ENCODE results near the gene DIPK1B.

Gene DIPK1B

DNA sequence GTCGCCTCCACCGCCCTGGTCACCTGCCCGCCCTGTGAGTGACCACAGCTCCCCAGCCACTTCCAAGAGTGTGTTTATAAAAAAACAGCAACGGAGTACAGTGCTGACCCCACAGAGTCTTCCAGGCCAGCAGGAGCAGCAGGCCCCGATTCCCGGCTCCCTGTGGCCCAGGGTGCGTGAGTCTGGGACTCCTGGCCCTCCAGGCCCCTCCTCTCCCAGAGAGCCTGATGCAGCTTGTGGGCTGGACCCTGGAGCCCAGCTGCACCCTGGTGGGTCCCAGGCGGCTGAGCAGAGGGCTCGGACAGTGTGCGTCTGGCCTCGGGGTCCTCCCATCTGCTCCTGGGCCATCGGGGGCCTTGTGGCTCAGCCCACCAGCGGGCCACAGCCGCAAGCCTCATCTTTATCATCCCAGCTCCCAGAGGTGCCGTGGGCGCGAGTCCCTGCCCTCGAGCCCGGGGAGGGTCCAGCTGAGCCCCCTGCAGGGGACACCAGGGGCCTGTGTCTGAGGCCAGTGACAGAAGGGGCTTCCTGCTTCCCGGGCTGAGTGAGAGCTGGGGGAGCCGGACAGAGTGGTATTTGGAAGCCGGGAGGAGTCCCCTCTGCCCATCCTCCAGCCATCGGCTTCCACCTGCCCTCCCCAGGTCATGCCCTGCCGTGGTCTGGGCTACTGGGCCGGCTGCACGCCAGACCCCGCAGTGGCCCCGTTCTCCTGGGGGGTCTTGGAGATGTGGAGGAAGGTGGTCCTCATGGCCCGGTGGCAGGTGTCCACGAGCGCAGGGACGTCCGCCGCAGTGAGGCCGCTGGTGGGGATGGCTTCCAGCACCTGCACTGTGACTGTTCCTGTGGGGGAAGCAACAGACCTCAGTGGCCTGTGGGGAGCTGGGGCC lies 39.0 kb upstream of the DIPK1B start:
- DNase-seq = no peak

DNA sequence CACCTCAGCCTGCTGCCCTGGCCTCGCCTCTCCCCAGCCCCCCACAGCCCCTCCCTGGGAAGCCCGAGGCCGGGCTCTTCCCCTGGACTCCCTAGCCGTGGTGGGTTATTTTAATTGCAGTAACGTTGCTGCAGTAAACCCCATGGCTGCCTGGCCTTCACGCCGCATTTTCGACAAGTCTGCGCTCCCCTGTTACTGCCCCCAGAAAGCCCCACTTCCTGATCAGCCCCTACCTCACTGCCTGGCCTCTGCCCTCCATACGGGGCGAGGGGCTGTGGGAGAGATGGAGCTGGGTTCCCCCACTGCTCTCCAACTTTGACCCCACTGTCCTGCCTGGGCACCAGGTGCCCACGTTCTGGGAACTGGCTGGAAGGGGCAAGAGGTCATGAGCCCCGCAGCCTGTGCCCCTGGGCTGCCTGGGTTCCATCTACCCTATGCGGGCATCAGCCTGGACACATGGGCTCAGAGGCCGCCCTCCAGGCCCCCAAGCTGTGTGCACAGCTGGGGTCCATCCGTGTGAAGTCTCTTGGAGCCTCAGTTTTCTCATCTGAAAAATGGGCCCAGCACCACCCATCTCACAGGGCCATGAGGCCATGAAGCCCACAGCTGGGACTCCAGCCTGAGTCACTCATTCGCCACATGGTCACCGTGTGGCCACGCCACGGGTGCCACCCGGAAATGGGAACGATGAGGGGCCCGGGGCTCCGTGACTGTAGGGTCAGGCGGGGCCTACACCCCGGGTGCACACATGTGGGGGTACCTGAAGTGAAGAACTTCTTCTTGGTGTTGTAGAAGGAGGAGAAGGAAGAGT lies 38.2 kb upstream of the DIPK1B start:
- DNase-seq = no peak

DNA sequence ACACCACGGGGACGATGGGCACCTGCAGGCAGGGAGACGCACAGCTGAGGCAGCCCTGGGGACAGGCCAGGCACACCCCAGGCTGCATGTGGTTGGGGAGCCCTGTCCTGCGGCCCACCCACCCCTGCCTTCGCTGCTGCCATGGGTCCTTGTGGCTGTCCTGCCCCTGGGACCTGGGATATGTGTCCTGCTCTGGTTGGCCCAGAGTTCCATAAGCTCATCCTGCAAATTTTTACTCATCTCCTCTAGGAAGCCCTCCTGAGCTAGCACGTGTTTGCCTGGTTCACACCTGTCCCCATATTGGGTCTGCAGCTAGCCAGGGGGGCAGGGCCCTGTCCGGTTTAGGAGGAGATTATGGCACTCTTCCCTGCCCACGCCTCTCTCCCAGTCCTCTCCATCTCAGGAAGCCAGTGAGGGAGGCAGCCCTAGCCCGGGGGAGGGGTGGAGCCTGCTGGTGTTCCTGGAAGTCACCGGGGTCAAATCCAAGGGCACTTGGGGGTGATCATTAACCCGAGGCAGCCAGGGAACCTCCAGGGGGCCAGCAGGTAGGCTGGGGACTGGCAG lies 37.5 kb upstream of the DIPK1B start:
- no peak for DNase-seq

DNA sequence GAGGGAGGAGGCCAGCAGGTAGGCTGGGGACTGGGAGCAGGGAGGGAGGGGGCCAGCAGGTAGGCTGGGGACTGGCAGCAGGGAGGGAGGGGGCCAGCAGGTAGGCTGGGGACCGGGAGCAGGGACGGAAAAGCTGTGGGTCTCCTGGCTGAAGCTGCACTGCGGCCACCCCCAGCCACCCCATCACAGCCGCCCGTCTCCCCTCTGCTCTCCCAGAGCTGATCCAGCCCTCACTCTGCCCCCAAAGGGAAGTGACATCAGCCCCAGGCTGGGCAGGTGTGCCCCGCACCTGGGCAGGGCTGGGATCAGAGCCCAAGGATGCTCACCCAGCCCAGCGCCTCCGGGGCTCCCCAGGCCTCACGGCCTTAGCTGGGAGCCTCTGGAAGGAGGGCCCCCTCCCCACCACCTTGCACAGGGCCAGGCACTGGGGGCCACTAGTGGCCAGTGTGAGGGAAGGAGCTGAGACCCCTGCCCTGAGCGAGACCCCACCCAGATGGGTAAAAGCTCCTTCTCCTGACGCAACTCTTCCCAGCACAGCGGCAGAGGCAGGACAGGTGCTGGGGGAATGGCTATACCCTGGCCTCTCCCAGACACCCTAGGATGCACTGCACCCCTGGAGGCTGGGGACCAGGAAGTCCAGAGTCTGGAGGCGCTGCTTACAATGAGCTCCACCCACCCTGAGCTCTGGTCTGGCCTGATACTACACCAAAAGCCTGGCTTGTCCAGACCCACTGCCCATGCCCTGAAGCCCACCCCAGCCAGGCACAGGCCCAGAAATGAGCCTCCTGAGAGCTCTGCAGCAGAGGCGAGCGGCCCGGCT lies 36.7 kb upstream of the DIPK1B start:
- DNase-seq = no peak

DNA sequence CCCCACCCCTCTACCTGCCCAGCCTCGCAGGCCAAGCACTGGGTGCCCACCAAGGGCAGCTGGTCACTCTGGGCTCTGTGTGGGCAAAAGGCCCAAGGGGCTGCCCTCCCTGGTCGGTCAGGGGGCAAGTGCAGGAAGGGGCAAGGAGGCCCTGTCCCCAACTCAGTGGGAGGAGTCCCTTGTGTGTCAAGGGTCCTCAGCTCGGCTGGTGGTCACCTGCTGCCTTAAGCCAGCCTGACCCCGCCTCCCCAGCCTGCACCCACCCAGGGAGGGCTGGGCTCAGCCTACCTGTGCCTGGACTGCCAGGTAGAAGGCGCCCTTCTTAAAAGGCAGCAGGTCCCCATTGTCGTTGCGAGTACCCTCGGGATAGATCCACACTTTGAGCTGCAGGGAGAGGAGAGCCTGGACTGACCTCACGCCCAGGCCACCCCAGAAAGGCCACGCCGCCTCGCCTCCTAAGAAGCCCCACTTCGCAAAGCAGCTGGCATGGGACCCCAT lies 36.0 kb upstream of the DIPK1B start:
- no peak for DNase-seq

DNA sequence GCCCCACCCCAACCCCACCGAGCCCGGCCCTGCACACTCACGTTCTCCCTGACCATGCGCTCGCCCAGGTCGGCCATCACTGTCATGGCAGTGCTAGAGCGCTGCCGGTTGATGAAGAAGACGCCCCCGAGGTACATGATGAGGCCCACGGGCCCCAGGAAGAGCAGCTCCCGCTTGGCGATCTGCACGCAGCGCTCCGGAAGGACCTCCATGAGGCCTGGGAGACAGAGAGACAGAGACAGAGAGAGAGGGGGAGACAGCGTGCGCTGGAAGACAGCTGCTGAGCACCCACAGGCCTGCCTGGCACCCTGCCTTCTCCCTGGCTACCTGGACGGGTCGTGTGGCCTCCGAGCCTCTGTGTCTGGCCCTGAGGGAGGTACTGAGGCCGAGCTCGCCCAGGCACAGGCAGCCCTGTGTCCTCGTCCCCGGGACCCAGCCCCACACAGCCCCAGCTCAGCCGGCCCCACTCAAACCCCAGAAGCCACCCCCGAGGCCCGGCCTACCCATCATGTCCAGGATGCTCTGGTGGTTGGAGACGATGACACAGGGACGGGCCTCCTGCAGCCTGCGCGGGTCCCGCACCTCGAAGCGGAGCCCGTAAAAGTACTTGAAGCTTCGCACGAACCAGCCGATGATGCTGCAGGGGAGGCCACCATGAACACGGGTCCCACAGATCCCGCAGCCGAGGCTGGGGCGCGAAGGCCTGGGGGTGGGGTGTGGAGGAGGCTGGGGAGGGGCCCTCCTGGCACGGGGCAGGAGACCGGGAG lies 35.3 kb upstream of the DIPK1B start:
- DNase-seq = no peak

DNA sequence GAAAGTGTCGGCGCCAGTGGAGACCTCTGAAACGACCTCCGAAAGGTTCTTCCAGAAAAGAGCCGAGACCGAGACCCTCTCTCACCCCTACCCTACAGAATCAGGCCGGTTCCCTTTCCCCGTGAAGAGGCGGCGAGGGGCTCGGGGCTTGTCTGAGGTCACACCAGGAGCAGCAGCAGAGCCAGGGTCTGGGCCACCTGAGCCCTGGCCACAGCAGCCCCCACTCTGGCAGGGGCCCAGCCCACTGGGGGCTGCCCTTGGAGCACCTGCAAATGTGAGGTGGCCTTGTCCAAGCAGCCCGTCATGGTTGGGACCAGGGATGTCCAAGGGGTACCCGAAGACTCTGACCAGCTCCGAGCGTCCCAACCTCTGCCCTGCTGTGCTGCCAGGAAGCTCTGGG lies 34.3 kb upstream of the DIPK1B start:
- no peak for DNase-seq

DNA sequence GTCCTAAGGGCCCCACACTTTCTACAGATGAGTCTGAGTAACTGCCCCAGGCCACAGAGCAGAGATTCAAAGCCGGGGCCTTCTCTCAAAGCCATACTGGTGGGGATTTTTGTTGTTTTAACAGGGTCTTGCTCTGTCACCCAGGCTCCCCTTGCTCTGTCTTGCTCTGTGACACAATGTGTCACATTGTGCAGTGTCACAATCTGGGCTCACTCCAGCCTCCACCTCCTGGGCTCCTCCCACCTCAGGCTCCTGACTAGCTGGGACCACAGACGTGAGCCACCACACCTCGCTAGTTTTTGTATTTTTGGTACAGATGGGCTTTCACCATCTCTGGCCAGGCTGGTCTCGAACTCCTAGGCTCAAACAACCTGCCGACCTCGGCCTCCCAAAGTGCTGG lies 33.7 kb upstream of the DIPK1B start:
- DNase-seq = no peak

DNA sequence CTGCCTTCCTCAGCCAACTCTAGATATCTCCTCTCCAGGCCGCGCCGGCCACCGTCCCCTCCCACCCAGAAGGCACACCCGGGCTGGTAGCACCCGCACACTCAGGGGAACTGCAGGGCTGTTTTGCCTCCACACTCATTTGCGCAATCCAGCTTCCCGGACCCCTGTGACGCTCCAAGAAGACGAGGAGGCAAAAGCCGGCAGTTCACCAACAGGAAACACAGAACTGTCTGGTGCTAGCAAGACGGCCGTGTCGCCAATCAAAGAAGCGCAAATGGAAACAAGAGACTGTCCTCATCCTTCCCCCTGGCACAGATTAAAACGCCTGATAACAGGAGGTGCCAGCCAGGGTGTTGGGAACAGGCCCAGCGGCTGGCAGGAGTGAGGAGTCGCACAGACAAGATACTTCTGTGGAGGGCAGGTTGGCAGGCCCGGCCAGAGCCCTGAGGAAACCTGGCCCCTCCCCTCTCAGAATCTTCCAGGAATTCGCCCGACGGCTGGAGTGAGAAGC lies 32.9 kb upstream of the DIPK1B start:
- DNase-seq = no peak

DNA sequence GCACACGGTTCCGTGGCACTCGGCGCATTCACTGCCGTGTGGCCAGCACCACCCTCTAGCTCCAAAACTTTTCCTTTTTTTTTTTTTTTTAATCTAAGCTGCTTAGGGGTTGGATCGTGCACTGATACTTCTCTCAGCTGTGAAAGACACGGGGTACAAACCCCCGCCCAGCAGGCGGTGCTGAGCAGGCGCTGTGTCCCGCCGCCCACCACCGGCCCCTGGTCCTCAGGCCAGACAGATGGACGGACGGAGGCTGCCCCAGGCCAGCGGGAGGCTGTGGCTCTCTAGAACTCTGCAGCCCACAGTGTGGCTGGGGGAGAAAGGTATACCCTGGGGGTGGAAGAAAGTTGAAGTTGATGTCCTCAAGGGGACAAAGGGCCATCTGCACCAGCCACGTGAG lies 31.3 kb upstream of the DIPK1B start:
- DNase-seq = no peak

DNA sequence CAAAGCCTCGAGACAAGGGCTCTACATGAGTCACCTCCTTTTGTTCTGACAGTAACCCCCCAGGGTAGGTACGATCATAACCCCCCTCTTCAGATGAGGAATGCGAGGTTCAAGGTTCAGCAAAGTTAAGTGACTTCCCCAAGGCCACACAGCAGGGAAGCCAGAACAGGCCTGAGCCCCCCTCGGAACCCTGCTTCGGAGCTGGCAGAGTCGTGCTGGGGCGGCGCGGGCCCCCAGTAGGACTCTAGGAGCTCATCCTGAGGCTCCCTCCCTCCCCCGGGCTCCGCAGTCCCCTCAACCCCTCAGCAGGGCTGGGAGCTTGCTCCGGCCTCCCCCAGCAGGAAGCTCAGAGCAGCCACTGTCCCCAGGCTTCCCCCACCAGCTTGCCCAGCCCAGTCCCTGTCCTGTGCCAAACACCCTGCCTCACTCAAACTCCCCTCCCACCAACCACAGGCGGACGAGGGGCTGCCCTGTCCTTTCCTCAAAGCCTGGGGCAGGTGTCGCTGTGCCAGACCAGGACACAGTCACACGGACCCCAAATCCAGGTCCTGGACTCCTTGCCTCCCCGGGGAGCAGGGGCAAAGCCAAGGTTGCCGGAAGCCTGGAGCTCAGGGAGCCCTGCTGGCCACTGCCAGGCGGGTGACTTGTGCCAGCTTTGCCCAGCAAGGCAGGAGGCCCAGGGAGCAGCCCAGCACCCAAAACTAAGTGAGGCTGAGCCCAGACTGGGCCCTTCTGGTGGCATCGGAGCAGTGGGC lies 30.2 kb upstream of the DIPK1B start:
- DNase-seq = no peak

DNA sequence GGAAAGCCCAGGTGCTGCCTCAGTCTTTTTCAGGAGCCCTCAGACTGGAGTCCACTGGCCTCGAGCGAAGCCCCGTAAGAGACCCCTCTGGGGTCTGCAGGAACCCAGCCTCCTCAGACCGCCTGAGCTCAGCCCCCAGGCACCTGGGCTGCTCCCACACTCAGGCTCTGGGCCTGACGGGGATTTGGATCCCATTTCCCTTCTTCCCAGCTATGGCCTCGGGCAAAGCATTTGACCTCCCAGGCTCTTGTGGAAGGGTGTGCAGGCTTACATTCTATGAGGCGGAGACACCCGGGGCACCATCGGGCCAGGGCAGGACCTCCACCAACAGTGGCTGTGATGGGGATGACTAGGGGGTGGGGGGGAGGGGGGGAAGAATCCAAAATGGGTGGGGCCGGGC lies 29.7 kb upstream of the DIPK1B start:
- no peak for DNase-seq

DNA sequence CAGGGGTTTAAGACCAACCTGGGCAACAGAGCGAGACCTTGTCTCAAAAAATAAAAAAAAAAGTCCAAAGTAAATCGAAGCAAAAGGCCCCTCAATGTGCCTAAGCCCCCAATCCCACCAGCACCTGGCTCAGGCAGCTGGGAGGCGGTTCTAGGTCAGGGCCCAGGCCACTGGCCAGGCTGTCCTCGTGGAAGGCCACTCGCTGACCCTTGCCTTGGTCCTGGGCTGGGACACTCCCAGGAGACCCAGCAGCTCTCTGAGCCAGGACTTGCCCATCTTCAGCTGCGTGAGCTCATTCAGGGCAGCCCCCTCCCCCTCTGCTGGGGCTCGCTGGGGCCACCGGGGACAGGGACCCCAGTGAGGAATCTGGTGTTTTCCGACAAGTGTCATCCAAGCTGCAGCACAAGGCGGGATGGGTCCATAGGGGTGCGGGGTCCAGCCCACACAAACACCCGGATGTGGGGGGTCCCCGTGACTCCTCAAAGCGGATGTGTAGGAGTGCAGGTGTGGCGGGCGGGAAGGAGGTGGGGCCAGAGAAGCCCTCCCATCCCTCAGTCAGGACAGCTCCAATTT lies 29.1 kb upstream of the DIPK1B start:
- DNase-seq = no peak

DNA sequence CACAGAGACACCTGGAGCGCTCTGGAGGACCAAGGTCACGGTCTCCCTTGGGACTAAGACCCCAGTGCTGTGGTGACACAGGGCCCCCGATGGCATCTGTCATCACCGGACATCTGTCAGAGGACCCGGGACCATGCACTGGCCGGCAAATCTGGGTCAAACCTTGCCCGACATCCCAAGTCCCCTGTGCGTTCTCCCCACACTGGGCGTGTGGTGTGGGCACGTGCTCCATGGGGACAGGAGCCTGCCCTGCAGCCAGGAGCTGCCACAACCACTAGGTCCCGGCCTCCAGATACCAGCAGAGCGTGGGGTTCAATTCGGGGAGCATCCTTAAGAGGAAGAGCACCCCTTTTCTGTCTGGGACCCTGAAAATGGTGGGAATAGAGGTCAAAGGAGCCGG lies 28.6 kb upstream of the DIPK1B start:
- DNase-seq = no peak

DNA sequence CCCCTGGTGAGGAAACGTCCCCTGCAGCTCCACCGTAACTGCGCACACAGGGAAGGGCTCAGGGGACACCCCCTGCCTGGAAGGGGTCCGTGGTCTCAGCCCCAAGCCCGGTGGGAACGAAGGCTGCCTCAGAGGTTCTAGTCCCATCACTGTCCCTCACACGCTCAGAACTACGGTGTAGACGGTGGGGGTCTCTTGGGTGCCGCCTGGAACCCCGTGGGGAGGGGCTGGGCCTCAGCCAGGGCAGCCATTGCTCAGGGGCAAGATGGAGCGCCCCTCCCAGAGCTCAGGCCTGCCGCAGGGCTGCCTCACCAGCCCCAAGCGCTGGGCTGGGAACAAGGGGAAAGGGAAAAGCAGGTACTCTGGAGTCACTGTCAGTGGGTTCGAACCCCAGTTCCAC lies 28.0 kb upstream of the DIPK1B start:
- DNase-seq = no peak

DNA sequence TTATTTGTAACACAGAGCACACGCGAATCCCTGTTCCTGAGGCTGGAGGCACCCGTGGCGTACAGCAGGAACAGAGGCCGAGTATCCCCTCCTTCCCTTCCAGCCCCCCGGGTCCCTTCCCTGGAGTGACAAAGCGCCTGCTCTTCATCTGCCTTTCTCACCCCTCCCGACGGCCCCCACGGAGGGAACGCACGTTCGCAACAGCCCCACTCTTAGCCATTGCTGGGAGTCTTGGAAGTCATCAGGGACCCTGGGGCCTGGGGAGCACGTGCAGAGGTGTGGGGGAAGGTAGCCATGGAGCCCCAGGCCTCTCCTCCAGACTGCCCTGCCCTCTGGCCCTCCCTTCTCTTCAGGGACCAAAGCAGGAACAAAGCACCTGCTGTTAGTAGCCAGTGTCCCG lies 27.6 kb upstream of the DIPK1B start:
- DNase-seq = no peak

DNA sequence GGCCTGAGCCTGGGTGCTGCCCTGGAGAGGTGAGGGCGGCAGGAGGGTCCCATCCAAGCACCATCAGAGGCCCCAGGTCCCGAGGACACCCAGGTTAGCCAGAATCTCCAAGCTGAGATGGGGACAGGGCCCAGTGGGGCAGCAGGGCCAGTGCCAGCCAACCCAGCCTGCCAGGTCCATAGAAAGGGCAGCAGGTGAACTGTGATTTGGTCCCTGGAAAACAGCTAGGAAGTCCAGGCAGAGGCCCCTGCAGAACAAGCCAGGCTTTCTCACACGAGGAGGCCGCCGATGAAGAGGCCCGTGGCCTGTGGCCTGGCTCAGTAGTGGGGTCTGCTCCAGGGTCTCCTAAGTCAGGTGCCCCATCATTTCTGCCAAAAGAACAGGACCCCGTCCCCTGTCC lies 27.2 kb upstream of the DIPK1B start:
- no peak for DNase-seq

DNA sequence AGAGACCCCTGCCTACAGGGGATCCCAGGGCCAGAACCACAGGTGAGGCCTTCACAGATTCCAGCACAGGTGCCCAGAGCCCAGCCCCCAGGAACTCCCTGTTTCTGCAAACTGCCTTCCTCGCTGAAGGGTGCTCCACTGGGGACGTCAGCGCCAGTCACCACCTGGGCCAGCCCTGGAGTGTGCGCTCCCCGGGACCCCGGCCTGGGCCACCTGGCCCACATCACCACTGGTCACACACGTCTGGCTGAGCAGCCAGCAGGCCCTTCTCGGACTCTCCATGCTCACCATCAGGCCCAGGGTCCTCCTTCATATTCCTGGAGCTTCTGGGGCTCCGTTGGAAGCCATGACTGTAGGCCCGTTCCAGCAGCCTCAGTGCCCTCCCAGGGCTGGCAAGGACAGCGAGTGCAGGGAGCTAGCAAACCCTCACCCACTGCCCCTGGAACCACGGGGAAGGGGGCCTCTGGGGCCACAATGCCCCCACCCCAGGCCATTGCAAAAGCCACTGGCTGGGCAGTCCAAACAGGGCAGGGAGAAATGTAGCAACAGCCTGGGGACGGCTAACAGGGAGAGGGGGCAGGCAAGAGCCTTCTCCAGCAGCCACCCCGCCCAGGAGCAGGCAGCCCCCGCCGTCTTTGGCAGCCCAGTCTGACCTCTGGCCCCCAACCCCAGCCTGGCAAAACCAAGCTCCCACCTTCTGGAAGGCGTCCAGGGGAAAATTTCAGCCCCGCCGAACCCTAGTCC lies 26.4 kb upstream of the DIPK1B start:
- DNase-seq = no peak

DNA sequence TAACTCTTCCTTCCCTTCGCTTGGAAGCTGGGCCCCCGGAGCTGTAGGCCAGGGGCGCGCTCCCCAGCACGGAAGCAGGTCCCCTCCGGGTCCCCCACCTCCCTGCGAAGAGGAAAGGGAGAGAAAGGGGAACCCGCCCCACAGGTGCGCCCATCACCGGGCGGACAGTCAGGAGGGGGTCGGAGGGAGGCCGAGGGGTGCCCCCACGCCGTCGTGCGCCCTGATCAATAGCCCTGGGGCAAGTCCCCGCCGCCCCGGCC lies 25.9 kb upstream of the DIPK1B start:
- no peak for DNase-seq
